Measurements from ENCODE around the gene CNOT6.

GRCh38 chr5:180522330-180522729, 28.2 kb downstream of the CNOT6 start:
- TF ChIP-seq EZH2 (IDR thresholded peaks at IDR 0.05; ENCODE audit: low read length, unreplicated experiment), result no peak
- no peak for TF ChIP-seq CTCF (conservative IDR thresholded peaks at IDR 0.05; ENCODE audit: low read depth, low read length)
- no peak for TF ChIP-seq EZH2phosphoT487 (IDR thresholded peaks at IDR 0.05; ENCODE audit: borderline replicate concordance, low read length)

Measured in PC-3 (cell line).